ENCODE data around the gene SBK2. TPM values are rescaled to one million over a fixed set of nuclear protein-coding genes. Genes with fewer than 3 reads are reported as not detected.
"Not testable (repeated sequence)": the region's sequence is repeated elsewhere in the genome, so short reads cannot be mapped to it uniquely, and the experiment has no call there.

SBK2 gene
- total and polyA plus RNA-seq, 2 donors: not detected

- H3K4me1 ChIP-seq (ENCODE audit: control insufficient read depth in 2 of 2, insufficient read depth in 2 of 2, low read length in 2 of 2): no peaks in the 10 kb centered on the region
- no peak for DNase-seq (ENCODE audit: low read depth in 6 of 9, low spot score in 9 of 9)
- H3K36me3 ChIP-seq (ENCODE audit: control insufficient read depth in 2 of 2, insufficient read depth in 2 of 2, low read length in 1 of 2): no peaks in the 10 kb centered on the region
- H3K27ac ChIP-seq (ENCODE audit: low read depth in 1 of 2, low read length in 1 of 2): no peak overlapping the region
- peaks cover 0 to 4% of the 10 kb centered on the region in 2 donors for H3K27me3 ChIP-seq (ENCODE audit: control insufficient read depth in 2 of 2, insufficient read depth in 1 of 2, low read length in 1 of 2)
- no peak overlapping the region for H3K4me3 ChIP-seq (ENCODE audit: low read length in 2 of 2)
- no peaks in the 10 kb centered on the region for H3K9me3 ChIP-seq (ENCODE audit: control insufficient read depth in 2 of 2, insufficient read depth in 1 of 2, low read length in 1 of 2)
- WGBS: 94% methylated on average over 33 of the region's 33 CpGs
Measured at GRCh38 chr19:55539090-55539984, 2.4 kb upstream of the SBK2 start.

- no peaks in the 10 kb centered on the region for H3K27me3 ChIP-seq (ENCODE audit: control insufficient read depth in 2 of 2, insufficient read depth in 1 of 2, low read length in 1 of 2)
- 93% methylated on average over 5 of the region's 5 CpGs for WGBS
Measured at GRCh38 chr19:55538132-55538531, 1.2 kb upstream of the SBK2 start.

GRCh38 chr19:55537741-55538111 is 793 bp upstream of the SBK2 start:
- no peak overlapping the region for H3K27ac ChIP-seq (ENCODE audit: low read depth in 1 of 2, low read length in 1 of 2)
- no peaks in the 10 kb centered on the region for H3K27me3 ChIP-seq (ENCODE audit: control insufficient read depth in 2 of 2, insufficient read depth in 1 of 2, low read length in 1 of 2)
- no peak overlapping the region for H3K4me3 ChIP-seq (ENCODE audit: low read length in 2 of 2)
- H3K9me3 ChIP-seq (ENCODE audit: control insufficient read depth in 2 of 2, insufficient read depth in 1 of 2, low read length in 1 of 2): no peaks in the 10 kb centered on the region
- 92% methylated on average over 5 of the region's 5 CpGs for WGBS
- DNase-seq (ENCODE audit: low read depth in 6 of 9, low spot score in 9 of 9): no peak
- no peaks in the 10 kb centered on the region for H3K36me3 ChIP-seq (ENCODE audit: control insufficient read depth in 2 of 2, insufficient read depth in 2 of 2, low read length in 1 of 2)
- H3K4me1 ChIP-seq (ENCODE audit: control insufficient read depth in 2 of 2, insufficient read depth in 2 of 2, low read length in 2 of 2): no peaks in the 10 kb centered on the region

More at GRCh38 chr19:55538132-55538531, 1.2 kb upstream of the SBK2 start:
- H3K4me3 ChIP-seq (ENCODE audit: low read length in 2 of 2): no peak overlapping the region
- H3K36me3 ChIP-seq (ENCODE audit: control insufficient read depth in 2 of 2, insufficient read depth in 2 of 2, low read length in 1 of 2): no peaks in the 10 kb centered on the region
- H3K4me1 ChIP-seq (ENCODE audit: control insufficient read depth in 2 of 2, insufficient read depth in 2 of 2, low read length in 2 of 2): no peaks in the 10 kb centered on the region
- no peak overlapping the region for H3K27ac ChIP-seq (ENCODE audit: low read depth in 1 of 2, low read length in 1 of 2)
- DNase-seq (ENCODE audit: low read depth in 6 of 9, low spot score in 9 of 9): no peak
- H3K9me3 ChIP-seq (ENCODE audit: control insufficient read depth in 2 of 2, insufficient read depth in 1 of 2, low read length in 1 of 2): no peaks in the 10 kb centered on the region

- DNase-seq (ENCODE audit: low read depth in 6 of 9, low spot score in 9 of 9): no peak
- H3K4me1 ChIP-seq (ENCODE audit: control insufficient read depth in 2 of 2, insufficient read depth in 2 of 2, low read length in 2 of 2): no peaks in the 10 kb centered on the region
- no peaks in the 10 kb centered on the region for H3K9me3 ChIP-seq (ENCODE audit: control insufficient read depth in 2 of 2, insufficient read depth in 1 of 2, low read length in 1 of 2)
- WGBS: 92% methylated on average over 11 of the region's 11 CpGs
- H3K27me3 ChIP-seq (ENCODE audit: control insufficient read depth in 2 of 2, insufficient read depth in 1 of 2, low read length in 1 of 2): no peaks in the 10 kb centered on the region
- no peak overlapping the region for H3K4me3 ChIP-seq (ENCODE audit: low read length in 2 of 2)
- H3K27ac ChIP-seq (ENCODE audit: low read depth in 1 of 2, low read length in 1 of 2): no peak overlapping the region
- H3K36me3 ChIP-seq (ENCODE audit: control insufficient read depth in 2 of 2, insufficient read depth in 2 of 2, low read length in 1 of 2): no peaks in the 10 kb centered on the region
Measured at GRCh38 chr19:55536366-55536765, 567 bp downstream of the SBK2 start.

GRCh38 chr19:55535965-55536350 is 975 bp downstream of the SBK2 start:
- Histone ChIP-seq H3K27ac (ENCODE audit: low read depth in 1 of 2, low read length in 1 of 2) (no peak overlapping the region), H3K4me3 (ENCODE audit: low read length in 2 of 2) (no peak overlapping the region), H3K36me3 (ENCODE audit: control insufficient read depth in 2 of 2, insufficient read depth in 2 of 2, low read length in 1 of 2) (no peaks in the 10 kb centered on the region), H3K9me3 (ENCODE audit: control insufficient read depth in 2 of 2, insufficient read depth in 1 of 2, low read length in 1 of 2) (peaks cover 0 to 1% of the 10 kb centered on the region in 2 donors), H3K4me1 (ENCODE audit: control insufficient read depth in 2 of 2, insufficient read depth in 2 of 2, low read length in 2 of 2) (no peaks in the 10 kb centered on the region), H3K27me3 (ENCODE audit: control insufficient read depth in 2 of 2, insufficient read depth in 1 of 2, low read length in 1 of 2) (no peaks in the 10 kb centered on the region)
- 97% methylated on average over 22 of the region's 22 CpGs for WGBS
- no peak for DNase-seq (ENCODE audit: low read depth in 6 of 9, low spot score in 9 of 9)

- WGBS: 92% methylated on average over 12 of the region's 12 CpGs
- no peak for DNase-seq (ENCODE audit: low read depth in 6 of 9, low spot score in 9 of 9)
- Histone ChIP-seq H3K9me3 (ENCODE audit: control insufficient read depth in 2 of 2, insufficient read depth in 1 of 2, low read length in 1 of 2) (peaks cover 0 to 1% of the 10 kb centered on the region in 2 donors), H3K4me1 (ENCODE audit: control insufficient read depth in 2 of 2, insufficient read depth in 2 of 2, low read length in 2 of 2) (no peaks in the 10 kb centered on the region), H3K4me3 (ENCODE audit: low read length in 2 of 2) (no peak overlapping the region), H3K36me3 (ENCODE audit: control insufficient read depth in 2 of 2, insufficient read depth in 2 of 2, low read length in 1 of 2) (no peaks in the 10 kb centered on the region), H3K27ac (ENCODE audit: low read depth in 1 of 2, low read length in 1 of 2) (no peak overlapping the region), H3K27me3 (ENCODE audit: control insufficient read depth in 2 of 2, insufficient read depth in 1 of 2, low read length in 1 of 2) (no peaks in the 10 kb centered on the region)
Measured at GRCh38 chr19:55535173-55535964, 1.6 kb downstream of the SBK2 start.

GRCh38 chr19:55534280-55534679 is 2.7 kb downstream of the SBK2 start:
- H3K27me3 ChIP-seq (ENCODE audit: control insufficient read depth in 2 of 2, insufficient read depth in 1 of 2, low read length in 1 of 2); H3K9me3 ChIP-seq (ENCODE audit: control insufficient read depth in 2 of 2, insufficient read depth in 1 of 2, low read length in 1 of 2); DNase-seq (ENCODE audit: low read depth in 6 of 9, low spot score in 9 of 9); H3K36me3 ChIP-seq (ENCODE audit: control insufficient read depth in 2 of 2, insufficient read depth in 2 of 2, low read length in 1 of 2); H3K27ac ChIP-seq (ENCODE audit: low read depth in 1 of 2, low read length in 1 of 2); H3K4me1 ChIP-seq (ENCODE audit: control insufficient read depth in 2 of 2, insufficient read depth in 2 of 2, low read length in 2 of 2); H3K4me3 ChIP-seq (ENCODE audit: low read length in 2 of 2): not testable (repeated sequence)
- WGBS: 96% methylated on average over 7 of the region's 7 CpGs

GRCh38 chr19:55530996-55531395 is 5.9 kb downstream of the SBK2 start:
- Histone ChIP-seq H3K27me3 (ENCODE audit: control insufficient read depth in 2 of 2, insufficient read depth in 1 of 2, low read length in 1 of 2) (peaks cover 0 to 9% of the 10 kb centered on the region in 2 donors), H3K4me1 (ENCODE audit: control insufficient read depth in 2 of 2, insufficient read depth in 2 of 2, low read length in 2 of 2) (no peaks in the 10 kb centered on the region), H3K27ac (ENCODE audit: low read depth in 1 of 2, low read length in 1 of 2) (no peak overlapping the region), H3K4me3 (ENCODE audit: low read length in 2 of 2) (no peak overlapping the region), H3K36me3 (ENCODE audit: control insufficient read depth in 2 of 2, insufficient read depth in 2 of 2, low read length in 1 of 2) (no peaks in the 10 kb centered on the region), H3K9me3 (ENCODE audit: control insufficient read depth in 2 of 2, insufficient read depth in 1 of 2, low read length in 1 of 2) (peaks cover 0 to 1% of the 10 kb centered on the region in 2 donors)
- whole genome bisulfite sequencing: 96% methylated on average over 26 of the region's 26 CpGs
- DNase-seq (ENCODE audit: low read depth in 6 of 9, low spot score in 9 of 9): no peak

- Histone ChIP-seq H3K27me3 (ENCODE audit: control insufficient read depth in 2 of 2, insufficient read depth in 1 of 2, low read length in 1 of 2) (peaks cover 0 to 9% of the 10 kb centered on the region in 2 donors), H3K9me3 (ENCODE audit: control insufficient read depth in 2 of 2, insufficient read depth in 1 of 2, low read length in 1 of 2) (peaks cover 0 to 1% of the 10 kb centered on the region in 2 donors), H3K27ac (ENCODE audit: low read depth in 1 of 2, low read length in 1 of 2) (no peak overlapping the region), H3K36me3 (ENCODE audit: control insufficient read depth in 2 of 2, insufficient read depth in 2 of 2, low read length in 1 of 2) (no peaks in the 10 kb centered on the region), H3K4me1 (ENCODE audit: control insufficient read depth in 2 of 2, insufficient read depth in 2 of 2, low read length in 2 of 2) (no peaks in the 10 kb centered on the region), H3K4me3 (ENCODE audit: low read length in 2 of 2) (no peak overlapping the region)
- no peak for DNase-seq (ENCODE audit: low read depth in 6 of 9, low spot score in 9 of 9)
- WGBS: 93% methylated on average over 56 of the region's 56 CpGs
Measured at GRCh38 chr19:55529636-55530234, 7.2 kb downstream of the SBK2 start.

All from thymus (tissue), 11 donors.